ENCODE measurements around the gene SFT2D1. TPM values are rescaled to one million over a fixed set of nuclear protein-coding genes. Genes with fewer than 3 reads are reported as not detected.

Gene SFT2D1
- total RNA-seq, 3 donors from 2014 or later (not counting 1 experiment from before 2014, with no cell fraction given) = 32.8 to 44.7 (median 33.5) TPM

DNA sequence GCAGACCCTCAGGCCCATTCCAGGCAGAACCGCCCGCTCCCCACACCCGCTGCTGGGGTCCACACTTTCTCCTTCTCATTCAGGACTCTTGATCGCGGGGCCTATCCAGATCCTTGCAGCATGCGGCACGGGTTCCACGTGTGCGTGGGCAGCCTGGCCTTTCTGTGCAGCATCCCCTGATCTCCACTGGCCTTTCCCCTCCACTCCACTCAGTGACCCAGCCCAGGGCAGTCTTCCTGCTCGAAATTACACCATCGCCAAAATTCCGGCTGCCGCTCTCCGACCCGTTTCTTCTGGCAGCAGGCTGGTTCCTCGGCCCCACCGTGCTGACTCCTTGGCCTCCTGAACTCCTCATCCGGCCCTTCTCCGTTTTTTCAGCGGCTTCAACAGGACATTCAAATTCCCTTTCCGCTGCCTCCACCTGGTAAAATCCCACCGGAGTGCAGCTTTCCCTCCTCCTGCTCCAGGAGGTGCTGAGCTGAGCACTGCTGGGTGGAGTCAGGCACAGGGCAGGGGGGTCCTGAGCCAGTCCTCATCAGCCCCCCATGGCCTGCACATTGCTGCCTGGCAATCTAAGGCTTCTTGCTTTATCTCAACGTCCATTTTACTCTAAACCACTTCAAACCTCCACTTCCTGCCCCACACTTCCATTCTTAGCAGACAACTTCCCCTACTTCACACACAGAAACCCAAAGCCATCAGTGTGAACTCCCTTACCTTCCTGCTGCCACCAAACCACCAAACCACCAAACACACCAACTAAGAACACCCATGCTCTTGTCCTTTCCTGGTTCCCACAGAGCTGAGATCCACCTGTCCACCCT, 9.0 kb downstream of the SFT2D1 start:
- ATAC-seq (peak; percentile 87 to 92 (median 89)), DNase-seq (peak; percentile 33 to 73)
- peaks cover 56 to 60% of the 10 kb centered on the region in 2 donors for H3K4me1 Mint-ChIP-seq
- Histone ChIP-seq H3K4me3 (ENCODE audit: low read length) (peak overlapping the region; percentile 7), H3K27ac (ENCODE audit: low read length) (peak overlapping the region; percentile 54), H3K4me1 (ENCODE audit: control insufficient read depth, insufficient read depth, low read length) (peaks cover 61% of the 10 kb centered on the region), H3K36me3 (ENCODE audit: control insufficient read depth, insufficient read depth, low read length) (peaks cover 20% of the 10 kb centered on the region), H3K27me3 (ENCODE audit: control insufficient read depth, insufficient read depth, low read length) (no peaks in the 10 kb centered on the region), H3K9me3 (ENCODE audit: control insufficient read depth, insufficient read depth, low read length) (no peaks in the 10 kb centered on the region)
- WGBS (ENCODE audit: insufficient coverage) = 71% methylated on average over 23 of the region's 23 CpGs
- no peaks in the 10 kb centered on the region for H3K9me3 Mint-ChIP-seq
- H3K4me3 Mint-ChIP-seq = peak overlapping the region; percentile 87
- intact Hi-C loops (cut with micrococcal nuclease) = loop anchor here (1.0 kb wide), 1 partner anchor 8 kb away; no protein-coding TSS in a partner anchor
- no peaks in the 10 kb centered on the region for H3K27me3 Mint-ChIP-seq (ENCODE audit: low read depth in 2 of 2)
- TF ChIP-seq, protein P1, sequence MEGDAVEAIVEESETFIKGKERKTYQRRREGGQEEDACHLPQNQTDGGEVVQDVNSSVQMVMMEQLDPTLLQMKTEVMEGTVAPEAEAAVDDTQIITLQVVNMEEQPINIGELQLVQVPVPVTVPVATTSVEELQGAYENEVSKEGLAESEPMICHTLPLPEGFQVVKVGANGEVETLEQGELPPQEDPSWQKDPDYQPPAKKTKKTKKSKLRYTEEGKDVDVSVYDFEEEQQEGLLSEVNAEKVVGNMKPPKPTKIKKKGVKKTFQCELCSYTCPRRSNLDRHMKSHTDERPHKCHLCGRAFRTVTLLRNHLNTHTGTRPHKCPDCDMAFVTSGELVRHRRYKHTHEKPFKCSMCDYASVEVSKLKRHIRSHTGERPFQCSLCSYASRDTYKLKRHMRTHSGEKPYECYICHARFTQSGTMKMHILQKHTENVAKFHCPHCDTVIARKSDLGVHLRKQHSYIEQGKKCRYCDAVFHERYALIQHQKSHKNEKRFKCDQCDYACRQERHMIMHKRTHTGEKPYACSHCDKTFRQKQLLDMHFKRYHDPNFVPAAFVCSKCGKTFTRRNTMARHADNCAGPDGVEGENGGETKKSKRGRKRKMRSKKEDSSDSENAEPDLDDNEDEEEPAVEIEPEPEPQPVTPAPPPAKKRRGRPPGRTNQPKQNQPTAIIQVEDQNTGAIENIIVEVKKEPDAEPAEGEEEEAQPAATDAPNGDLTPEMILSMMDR (IDR thresholded peaks at IDR 0.05) = no peak
- peaks cover 5% of the 10 kb centered on the region for H3K36me3 Mint-ChIP-seq
- H3K27ac Mint-ChIP-seq = peak overlapping the region; percentile 82 to 91

DNA sequence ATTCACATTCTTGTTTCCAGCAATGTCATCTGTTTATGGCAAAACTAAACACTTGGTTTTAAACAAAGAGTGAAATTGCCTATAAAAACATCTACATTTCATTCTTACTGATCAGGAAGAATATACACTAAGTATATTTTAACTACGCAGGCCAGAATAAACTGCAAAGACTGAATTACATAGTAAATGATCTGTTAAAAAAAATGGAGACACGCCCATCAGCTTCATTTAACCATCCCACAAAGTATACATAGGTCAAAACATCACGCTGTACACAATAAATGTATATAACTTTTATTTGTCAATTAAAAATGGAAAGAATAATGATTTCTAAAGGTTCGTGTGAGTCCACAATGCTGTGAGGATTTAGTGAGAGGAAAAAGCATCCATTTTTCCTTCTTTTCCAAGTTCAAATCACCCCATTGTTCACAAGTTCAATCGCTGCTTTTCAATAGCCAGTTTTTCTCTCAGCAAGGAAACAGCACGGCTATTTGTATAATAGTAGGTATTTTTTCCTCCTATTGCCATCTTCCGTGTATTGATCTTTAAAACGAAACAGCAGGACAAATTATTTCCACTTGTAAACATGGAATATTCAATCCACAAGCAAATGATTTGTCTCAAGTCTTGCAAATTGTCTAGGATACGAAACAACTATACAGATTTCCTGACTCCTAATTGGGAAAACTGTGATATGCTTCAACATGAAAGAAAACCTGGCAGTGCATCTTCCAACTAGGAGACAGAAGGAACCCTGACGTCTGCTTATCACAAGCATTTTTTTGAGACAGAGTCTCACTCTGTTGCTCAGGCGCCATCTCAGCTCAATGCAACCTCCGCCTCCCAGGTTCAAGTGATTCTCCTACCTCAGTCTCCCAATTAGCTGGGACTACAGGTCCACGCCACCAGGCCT, 10.6 kb downstream of the SFT2D1 start:
- Histone ChIP-seq H3K27ac (ENCODE audit: low read length) (no peak overlapping the region), H3K9me3 (ENCODE audit: control insufficient read depth, insufficient read depth, low read length) (no peaks in the 10 kb centered on the region), H3K36me3 (ENCODE audit: control insufficient read depth, insufficient read depth, low read length) (peaks cover 19% of the 10 kb centered on the region), H3K27me3 (ENCODE audit: control insufficient read depth, insufficient read depth, low read length) (no peaks in the 10 kb centered on the region), H3K4me3 (ENCODE audit: low read length) (no peak overlapping the region), H3K4me1 (ENCODE audit: control insufficient read depth, insufficient read depth, low read length) (peaks cover 50% of the 10 kb centered on the region)
- no peak overlapping the region for H3K4me3 Mint-ChIP-seq
- intact Hi-C loops (cut with micrococcal nuclease) = no loop called here
- H3K4me1 Mint-ChIP-seq = peaks cover 56 to 58% of the 10 kb centered on the region in 2 donors
- no peaks in the 10 kb centered on the region for H3K9me3 Mint-ChIP-seq
- no peaks in the 10 kb centered on the region for H3K36me3 Mint-ChIP-seq
- TF ChIP-seq, protein P1 (IDR thresholded peaks at IDR 0.05) = no peak
- no peaks in the 10 kb centered on the region for H3K27me3 Mint-ChIP-seq (ENCODE audit: low read depth in 2 of 2)
- peak overlapping the region; percentile 82 to 91 for H3K27ac Mint-ChIP-seq
- DNase-seq = no peak
- 93% methylated on average over 6 of the region's 13 CpGs for WGBS (ENCODE audit: insufficient coverage)
- no peak for ATAC-seq

DNA sequence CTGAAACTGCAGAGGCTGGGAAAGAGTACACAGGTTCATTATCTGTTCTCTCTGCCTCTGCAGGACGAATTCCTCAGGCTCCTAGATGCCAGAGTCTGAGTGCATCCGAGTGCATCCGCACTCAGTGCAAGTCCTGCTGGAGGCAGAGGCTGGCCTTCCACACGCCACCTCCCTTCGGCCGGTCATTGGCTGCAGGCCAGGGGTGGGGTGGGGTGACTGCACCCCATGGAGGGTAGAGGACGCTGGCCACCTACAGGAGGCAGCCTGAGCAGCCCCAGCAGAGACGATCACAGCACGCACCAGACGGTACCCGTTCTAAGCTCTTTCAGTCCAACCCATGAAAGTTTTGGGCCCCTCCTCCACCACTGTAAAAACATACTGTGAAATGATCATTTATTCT, 11.7 kb downstream of the SFT2D1 start:
- H3K4me3 Mint-ChIP-seq = no peak overlapping the region
- Histone ChIP-seq H3K27me3 (ENCODE audit: control insufficient read depth, insufficient read depth, low read length) (no peaks in the 10 kb centered on the region), H3K27ac (ENCODE audit: low read length) (no peak overlapping the region), H3K4me3 (ENCODE audit: low read length) (no peak overlapping the region), H3K4me1 (ENCODE audit: control insufficient read depth, insufficient read depth, low read length) (peaks cover 51% of the 10 kb centered on the region), H3K9me3 (ENCODE audit: control insufficient read depth, insufficient read depth, low read length) (no peaks in the 10 kb centered on the region), H3K36me3 (ENCODE audit: control insufficient read depth, insufficient read depth, low read length) (peaks cover 20% of the 10 kb centered on the region)
- no peaks in the 10 kb centered on the region for H3K9me3 Mint-ChIP-seq
- ATAC-seq (no peak), DNase-seq (no peak)
- H3K36me3 Mint-ChIP-seq = peaks cover 6% of the 10 kb centered on the region
- no peak overlapping the region for H3K27ac Mint-ChIP-seq
- WGBS (ENCODE audit: insufficient coverage) = 92% methylated on average over 10 of the region's 11 CpGs
- peaks cover 65 to 67% of the 10 kb centered on the region in 2 donors for H3K4me1 Mint-ChIP-seq
- intact Hi-C loops (cut with micrococcal nuclease) = no loop called here
- TF ChIP-seq, protein P1 (IDR thresholded peaks at IDR 0.05) = no peak
- H3K27me3 Mint-ChIP-seq (ENCODE audit: low read depth in 2 of 2) = no peaks in the 10 kb centered on the region
